HUES6 (cell line): ENCODE results near the gene GNB5.
"Not testable (repeated sequence)": the region's sequence is repeated elsewhere in the genome, so short reads cannot be mapped to it uniquely, and the experiment has no call there.

ENCODE experiments used
- H3K27ac ChIP-seq: 2 replicates; pipeline ENCODE4 v1.7.0; 2013; ENCODE audit warnings: low read depth, mild to moderate bottlenecking, low read length, inconsistent platforms
- H3K27me3 ChIP-seq: 2 replicates; pipeline ENCODE4 v1.6.1; 2013; ENCODE audit warnings: low read length; ENCODE audit not compliant: control insufficient read depth, insufficient read depth
- H3K36me3 ChIP-seq: 2 replicates; pipeline ENCODE4 v1.6.1; 2013; ENCODE audit warnings: low read length; ENCODE audit not compliant: control insufficient read depth, insufficient read depth
- H3K4me1 ChIP-seq: 2 replicates; pipeline ENCODE4 v1.6.1; 2013; ENCODE audit warnings: low read length; ENCODE audit not compliant: control insufficient read depth, insufficient read depth
- H3K4me3 ChIP-seq: 2 replicates; pipeline ENCODE4 v1.5.1; 2013; ENCODE audit warnings: low read depth, low read length
- H3K9ac ChIP-seq: one replicate; pipeline ENCODE4 v1.6.1; 2013; ENCODE audit warnings: mild to moderate bottlenecking, low read length
- H3K9me3 ChIP-seq: 2 replicates; pipeline ENCODE4 v1.6.1; 2013; ENCODE audit warnings: low read depth, low read length; ENCODE audit not compliant: control insufficient read depth, insufficient read depth

Gene GNB5

GRCh38 chr15:52085299-52085698, 105.9 kb downstream of the GNB5 start:
- no peak overlapping the region for H3K27ac ChIP-seq
- no peaks in the 10 kb centered on the region for H3K27me3 ChIP-seq
- H3K4me3 ChIP-seq: no peak overlapping the region

DNA sequence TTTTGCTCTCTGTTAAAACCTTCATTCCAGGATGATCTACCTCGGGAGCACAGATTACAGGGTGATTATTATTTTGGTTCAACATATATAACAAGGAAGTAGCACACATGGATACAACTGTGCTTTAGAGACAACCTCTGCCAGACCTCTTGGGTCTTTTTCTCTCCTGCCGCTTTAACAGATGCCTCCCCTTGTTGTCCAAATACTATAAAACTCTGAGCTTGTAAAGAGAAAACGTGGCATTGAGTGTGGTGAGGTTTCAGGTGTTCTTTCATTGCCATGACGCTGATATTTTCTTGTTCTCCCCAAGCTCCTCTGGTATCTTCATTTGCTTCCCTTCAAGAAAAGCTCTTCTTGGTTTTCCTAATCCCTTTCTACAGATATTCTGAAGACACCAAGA, 107.6 kb downstream of the GNB5 start:
- no peaks in the 10 kb centered on the region for H3K4me1 ChIP-seq
- no peaks in the 10 kb centered on the region for H3K27me3 ChIP-seq
- no peak overlapping the region for H3K4me3 ChIP-seq
- H3K27ac ChIP-seq: no peak overlapping the region
- no peaks in the 10 kb centered on the region for H3K36me3 ChIP-seq
- H3K9ac ChIP-seq: no peak overlapping the region
- peaks cover 15% of the 10 kb centered on the region for H3K9me3 ChIP-seq

More at GRCh38 chr15:52085299-52085698, 105.9 kb downstream of the GNB5 start:
- H3K9ac ChIP-seq: no peak overlapping the region
- no peaks in the 10 kb centered on the region for H3K4me1 ChIP-seq
- no peaks in the 10 kb centered on the region for H3K36me3 ChIP-seq
- H3K9me3 ChIP-seq: peaks cover 16% of the 10 kb centered on the region

- not testable (repeated sequence) for H3K27ac ChIP-seq, H3K27me3 ChIP-seq, H3K9ac ChIP-seq, H3K4me1 ChIP-seq, H3K4me3 ChIP-seq, H3K36me3 ChIP-seq
- H3K9me3 ChIP-seq: peaks cover 12% of the 10 kb centered on the region
Observed at GRCh38 chr15:52083037-52083359, 108.2 kb downstream of the GNB5 start.

DNA sequence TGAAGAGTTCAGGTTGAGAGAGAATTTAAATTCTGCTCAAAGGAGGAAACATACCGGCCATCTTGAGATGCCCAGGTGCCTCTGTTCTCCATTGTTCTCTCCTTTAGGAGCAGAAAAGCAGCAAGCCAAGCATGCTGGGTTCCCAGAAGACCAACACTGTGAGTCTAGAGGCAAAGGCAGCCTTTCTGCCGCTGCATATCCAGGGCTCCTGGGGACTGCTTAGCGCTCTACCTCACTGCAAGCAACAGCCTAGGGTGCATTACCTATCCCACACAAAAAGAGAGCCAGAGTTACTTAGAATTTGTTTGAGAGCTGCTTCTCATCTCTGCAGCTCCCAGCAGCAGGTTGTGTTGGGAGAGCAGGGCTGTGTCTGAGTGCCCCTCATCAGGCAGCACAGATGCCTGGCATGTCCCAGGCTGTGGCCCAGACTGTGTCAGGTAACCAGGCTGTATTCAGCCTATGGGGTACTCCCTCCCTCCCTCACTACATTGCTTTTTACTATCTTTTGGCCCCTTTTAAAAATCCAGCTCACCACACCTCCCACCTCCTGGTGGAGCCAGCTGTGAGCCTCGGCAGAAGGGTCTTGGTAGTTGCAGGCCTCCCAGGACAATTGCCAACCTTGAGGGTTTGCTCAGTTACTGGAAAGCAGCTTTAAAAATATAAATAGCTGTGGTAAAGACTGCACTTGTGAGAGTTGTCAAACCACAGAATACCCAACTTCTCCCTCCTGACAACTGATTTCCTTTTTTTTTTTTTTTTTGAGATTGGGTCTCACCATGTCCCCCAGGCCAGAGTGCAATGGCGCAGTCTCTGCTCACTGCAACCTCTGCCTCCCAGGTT, 108.8 kb downstream of the GNB5 start:
- H3K4me3 ChIP-seq: no peak overlapping the region
- H3K27me3 ChIP-seq: no peaks in the 10 kb centered on the region
- H3K36me3 ChIP-seq: no peaks in the 10 kb centered on the region
- H3K27ac ChIP-seq: no peak overlapping the region
- H3K9me3 ChIP-seq: peaks cover 7% of the 10 kb centered on the region
- H3K4me1 ChIP-seq: no peaks in the 10 kb centered on the region
- no peak overlapping the region for H3K9ac ChIP-seq

GRCh38 chr15:52080706-52081392, 110.3 kb downstream of the GNB5 start:
- H3K4me1 ChIP-seq: no peaks in the 10 kb centered on the region
- no peak overlapping the region for H3K9ac ChIP-seq
- no peaks in the 10 kb centered on the region for H3K9me3 ChIP-seq
- no peaks in the 10 kb centered on the region for H3K27me3 ChIP-seq
- H3K36me3 ChIP-seq: no peaks in the 10 kb centered on the region
- H3K4me3 ChIP-seq: no peak overlapping the region
- no peak overlapping the region for H3K27ac ChIP-seq

GRCh38 chr15:52080031-52080430, 111.2 kb downstream of the GNB5 start:
- Histone ChIP-seq H3K9me3 (no peaks in the 10 kb centered on the region), H3K36me3 (no peaks in the 10 kb centered on the region), H3K9ac (no peak overlapping the region), H3K27ac (no peak overlapping the region), H3K4me1 (no peaks in the 10 kb centered on the region), H3K27me3 (no peaks in the 10 kb centered on the region), H3K4me3 (no peak overlapping the region)

- Histone ChIP-seq H3K36me3 (no peaks in the 10 kb centered on the region), H3K27ac (no peak overlapping the region), H3K4me3 (no peak overlapping the region), H3K9me3 (no peaks in the 10 kb centered on the region), H3K27me3 (no peaks in the 10 kb centered on the region), H3K4me1 (no peaks in the 10 kb centered on the region), H3K9ac (no peak overlapping the region)
Observed at GRCh38 chr15:52078876-52079700, 112.1 kb downstream of the GNB5 start.

DNA sequence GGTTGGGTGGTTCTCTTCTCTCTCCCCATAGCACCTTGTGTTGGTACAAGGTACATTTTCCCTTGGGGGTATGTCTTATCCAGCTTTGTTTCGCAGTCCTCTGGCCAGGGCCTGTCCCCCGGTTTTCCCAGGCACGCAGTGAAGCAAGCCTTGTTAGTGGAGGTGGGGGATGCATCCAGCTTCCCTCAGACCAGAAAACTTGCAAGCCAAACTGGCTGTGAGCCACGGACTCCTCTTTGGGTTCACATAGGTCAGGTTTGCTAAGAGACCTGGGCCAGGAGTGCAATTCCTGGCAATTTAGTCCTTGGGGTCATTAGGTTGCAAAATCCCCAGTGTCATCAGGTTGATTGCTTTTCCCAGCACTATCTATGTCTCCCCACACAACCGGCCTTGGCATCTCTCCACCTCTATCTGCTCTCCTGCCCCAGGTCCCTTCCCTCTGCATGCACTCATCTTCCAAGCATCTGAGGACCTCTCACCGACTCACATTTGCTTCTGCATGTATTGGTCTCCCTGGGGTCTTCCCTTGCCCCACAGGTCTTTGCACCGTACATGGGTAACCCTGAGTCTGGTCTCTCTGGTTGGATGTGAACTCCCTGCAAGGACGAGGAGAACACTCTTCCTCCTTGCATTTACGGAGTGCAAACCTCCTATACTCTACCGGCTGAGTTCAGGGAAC, 112.9 kb downstream of the GNB5 start:
- Histone ChIP-seq H3K4me1 (no peaks in the 10 kb centered on the region), H3K4me3 (no peak overlapping the region), H3K9me3 (no peaks in the 10 kb centered on the region), H3K9ac (no peak overlapping the region), H3K27me3 (no peaks in the 10 kb centered on the region), H3K27ac (no peak overlapping the region), H3K36me3 (no peaks in the 10 kb centered on the region)

GRCh38 chr15:52076889-52077781, 114.1 kb downstream of the GNB5 start:
- Histone ChIP-seq H3K27me3 (no peaks in the 10 kb centered on the region), H3K4me3 (no peak overlapping the region), H3K36me3 (no peaks in the 10 kb centered on the region), H3K27ac (no peak overlapping the region), H3K9me3 (no peaks in the 10 kb centered on the region), H3K4me1 (no peaks in the 10 kb centered on the region), H3K9ac (no peak overlapping the region)

DNA sequence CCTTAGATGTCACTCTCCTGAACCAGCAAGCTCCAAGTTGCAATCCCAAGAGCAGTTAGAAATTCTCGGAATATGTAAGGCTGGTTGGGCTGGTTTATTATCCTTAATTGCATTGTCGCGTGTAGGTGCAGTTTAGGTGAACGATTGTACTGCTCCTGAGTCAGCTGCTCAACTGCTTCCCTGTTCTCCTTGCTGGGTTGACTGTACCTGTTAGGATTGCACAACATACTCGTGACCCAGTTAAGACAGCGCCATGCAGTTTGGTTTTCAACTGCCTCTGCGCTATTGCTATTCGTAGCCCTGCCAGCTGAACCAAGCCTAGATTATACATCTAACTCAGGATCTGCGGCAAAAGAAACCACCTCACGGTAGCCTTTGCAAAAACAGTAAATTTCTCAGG, 119.6 kb downstream of the GNB5 start:
- Histone ChIP-seq H3K27me3 (no peaks in the 10 kb centered on the region), H3K9ac (no peak overlapping the region), H3K9me3 (no peaks in the 10 kb centered on the region), H3K4me3 (no peak overlapping the region), H3K27ac (no peak overlapping the region), H3K4me1 (peaks cover 3% of the 10 kb centered on the region; the same call in 1 of the 2 replicates), H3K36me3 (no peaks in the 10 kb centered on the region)
